NK-92 (cell line): Measurements from ENCODE around the gene PAK4.

ENCODE experiments used
- DNase-seq: peaks from one replicate; lab custom pipeline; 2025; ENCODE audit not compliant: unreplicated experiment; lab: John Stamatoyannopoulos, UW

The PAK4 gene

DNA sequence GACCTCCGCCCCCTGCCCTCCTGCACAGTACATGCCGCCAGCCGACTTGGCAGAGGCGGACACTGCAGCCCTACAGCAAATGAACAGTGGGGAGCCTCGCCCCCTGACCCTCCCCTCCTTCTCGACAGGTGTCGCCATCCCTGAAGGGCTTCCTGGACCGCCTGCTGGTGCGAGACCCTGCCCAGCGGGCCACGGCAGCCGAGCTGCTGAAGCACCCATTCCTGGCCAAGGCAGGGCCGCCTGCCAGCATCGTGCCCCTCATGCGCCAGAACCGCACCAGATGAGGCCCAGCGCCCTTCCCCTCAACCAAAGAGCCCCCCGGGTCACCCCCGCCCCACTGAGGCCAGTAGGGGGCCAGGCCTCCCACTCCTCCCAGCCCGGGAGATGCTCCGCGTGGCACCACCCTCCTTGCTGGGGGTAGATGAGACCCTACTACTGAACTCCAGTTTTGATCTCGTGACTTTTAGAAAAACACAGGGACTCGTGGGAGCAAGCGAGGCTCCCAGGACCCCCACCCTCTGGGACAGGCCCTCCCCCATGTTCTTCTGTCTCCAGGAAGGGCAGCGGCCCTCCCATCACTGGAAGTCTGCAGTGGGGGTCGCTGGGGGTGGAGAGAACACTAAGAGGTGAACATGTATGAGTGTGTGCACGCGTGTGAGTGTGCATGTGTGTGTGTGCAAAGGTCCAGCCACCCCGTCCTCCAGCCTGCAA is 52.9 kb downstream of the PAK4 start:
- DNase-seq, result no peak

DNA sequence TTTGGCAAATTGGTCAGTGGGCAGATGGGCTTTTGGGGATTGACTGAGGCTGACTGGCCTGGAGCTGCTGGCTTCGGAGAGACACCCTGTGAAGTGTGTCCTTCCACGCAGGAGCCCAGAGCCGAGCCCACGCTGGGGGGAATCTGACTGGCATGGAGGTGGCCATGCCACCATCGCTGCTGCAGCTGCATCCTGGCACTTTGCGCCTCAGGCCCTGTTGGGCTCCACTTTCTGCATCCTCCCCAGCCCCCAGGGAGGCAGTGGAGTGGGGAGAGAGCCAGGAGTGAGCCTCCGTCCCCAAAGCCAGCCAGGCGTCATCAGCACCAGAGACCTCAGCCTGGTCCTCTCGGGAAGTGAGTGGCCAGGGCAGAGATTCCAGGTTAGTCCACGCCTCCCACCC is 54.2 kb downstream of the PAK4 start:
- no peak for DNase-seq

DNA sequence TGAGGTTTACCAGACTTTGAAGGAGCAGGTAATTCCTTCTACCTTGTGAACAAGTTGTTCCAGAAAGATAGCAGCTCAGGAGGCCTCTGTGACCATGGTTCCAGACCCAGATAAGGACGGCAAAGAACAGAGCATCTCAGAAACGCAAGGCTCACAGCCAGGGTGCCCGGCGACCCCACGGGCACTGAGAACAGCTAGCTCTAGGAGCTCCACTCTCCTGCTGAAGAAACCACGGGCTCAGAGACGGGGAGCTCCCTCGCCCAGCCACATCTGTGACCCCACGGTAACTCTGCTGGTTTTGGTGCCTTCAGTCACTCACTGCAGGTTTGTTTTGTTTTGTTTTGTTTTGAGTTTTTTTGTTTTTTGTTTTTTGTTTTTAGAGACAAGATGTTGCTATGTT is 55.2 kb downstream of the PAK4 start:
- no peak for DNase-seq

DNA sequence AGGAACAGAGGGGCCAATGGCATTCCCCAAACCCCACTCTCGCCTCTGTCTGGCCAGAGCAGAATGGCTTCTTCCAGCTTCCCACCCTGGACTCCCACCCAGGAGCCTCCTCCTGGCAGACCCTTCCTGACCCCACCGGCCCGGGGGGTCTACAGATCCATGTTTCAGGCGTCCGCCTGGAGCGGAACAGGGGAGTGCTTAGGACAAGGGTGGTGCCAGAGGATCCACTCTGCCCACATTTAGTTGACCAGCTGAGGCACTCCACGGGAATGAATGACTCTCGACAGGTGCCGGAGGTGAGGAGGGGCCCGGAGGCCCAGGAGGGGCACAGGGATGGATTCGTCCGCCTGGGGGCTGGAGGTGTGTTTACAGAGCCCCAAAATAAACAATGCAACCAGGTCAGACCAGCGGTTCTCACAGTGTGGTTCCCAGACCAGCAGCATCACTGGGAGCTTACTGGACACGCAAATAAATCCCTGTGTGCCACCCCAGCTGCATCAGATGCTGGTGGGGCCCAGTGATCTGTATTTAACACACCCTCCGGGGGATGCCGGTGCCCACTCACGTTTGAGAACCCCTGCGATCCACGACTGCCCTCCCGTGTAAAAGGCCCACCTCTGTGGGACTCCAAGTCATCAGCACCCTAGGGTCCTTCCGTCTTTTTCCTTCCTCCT is 56.1 kb downstream of the PAK4 start:
- no peak for DNase-seq

DNA sequence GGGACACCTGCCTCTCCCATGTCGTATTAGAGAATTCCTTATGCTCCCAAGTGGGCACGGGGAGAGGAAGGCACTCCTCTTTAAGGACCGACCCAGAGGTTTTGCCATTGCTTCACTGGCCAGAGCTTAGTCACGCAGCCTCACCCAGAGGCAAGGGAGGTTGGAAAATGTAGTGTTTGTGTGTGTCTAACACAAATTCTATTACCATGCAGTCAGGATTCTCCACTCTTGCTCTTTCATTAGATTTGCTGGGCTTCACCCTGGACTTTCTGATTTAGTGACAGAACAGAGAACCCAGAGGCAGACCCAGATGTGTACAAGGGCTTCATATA is 56.6 kb downstream of the PAK4 start:
- no peak for DNase-seq

DNA sequence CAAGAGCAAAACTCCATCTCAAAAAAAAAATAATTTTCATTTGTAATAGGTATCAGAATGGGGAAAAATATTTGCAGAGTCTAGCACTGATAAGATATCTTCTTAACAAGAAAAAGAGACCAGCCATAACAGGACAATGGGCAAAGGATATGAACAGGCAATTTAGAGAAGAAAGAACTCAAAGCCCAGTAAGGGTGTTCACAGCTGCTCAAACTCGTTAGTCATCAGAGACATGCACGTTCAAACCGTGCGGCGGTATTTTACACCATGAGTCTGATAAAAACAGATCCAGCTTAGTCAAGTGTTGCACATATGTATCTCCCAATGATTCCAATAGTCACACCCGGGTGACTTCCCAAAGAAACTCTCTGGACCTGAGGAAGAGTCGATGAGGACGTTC is 57.5 kb downstream of the PAK4 start:
- no peak for DNase-seq

DNA sequence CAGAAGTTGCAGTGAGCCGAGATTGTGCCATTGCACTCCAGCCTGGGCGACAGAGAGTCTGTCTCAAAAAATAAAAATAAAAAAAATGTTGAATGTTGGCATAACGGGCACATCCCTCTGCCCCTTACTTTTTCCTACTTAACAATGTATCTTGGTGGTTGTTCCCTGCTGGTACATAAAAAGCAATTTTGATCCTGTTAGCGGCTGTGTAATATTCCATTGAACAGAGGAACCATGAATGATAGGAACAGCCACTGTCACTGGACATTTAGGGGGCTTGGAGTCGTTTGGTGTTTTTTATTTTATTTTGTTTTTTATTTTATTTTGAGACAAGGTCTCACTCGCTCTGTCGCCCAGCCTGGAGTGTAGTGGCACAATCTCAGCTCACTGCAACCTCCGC is 60.8 kb downstream of the PAK4 start:
- DNase-seq, result no peak

DNA sequence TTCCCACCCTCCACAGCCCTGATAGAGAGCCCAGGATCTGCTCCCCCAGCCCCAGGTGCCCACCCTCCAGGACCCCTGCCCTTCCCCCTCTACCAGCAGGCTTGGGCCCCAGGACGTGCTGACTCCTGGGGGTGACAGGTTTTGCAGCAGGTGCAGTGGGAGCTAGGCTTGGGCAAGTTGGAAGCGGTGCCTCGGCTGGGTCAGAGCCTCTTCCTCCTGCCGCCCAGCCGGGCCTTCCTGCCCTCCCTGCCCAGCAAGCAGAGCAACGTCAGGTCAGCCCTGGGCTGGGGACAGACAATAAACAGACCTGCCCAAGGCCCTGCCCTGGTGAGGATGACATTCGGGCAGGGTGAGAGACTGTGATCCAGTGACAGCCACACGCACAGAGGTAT is 62.0 kb downstream of the PAK4 start:
- DNase-seq, result no peak

DNA sequence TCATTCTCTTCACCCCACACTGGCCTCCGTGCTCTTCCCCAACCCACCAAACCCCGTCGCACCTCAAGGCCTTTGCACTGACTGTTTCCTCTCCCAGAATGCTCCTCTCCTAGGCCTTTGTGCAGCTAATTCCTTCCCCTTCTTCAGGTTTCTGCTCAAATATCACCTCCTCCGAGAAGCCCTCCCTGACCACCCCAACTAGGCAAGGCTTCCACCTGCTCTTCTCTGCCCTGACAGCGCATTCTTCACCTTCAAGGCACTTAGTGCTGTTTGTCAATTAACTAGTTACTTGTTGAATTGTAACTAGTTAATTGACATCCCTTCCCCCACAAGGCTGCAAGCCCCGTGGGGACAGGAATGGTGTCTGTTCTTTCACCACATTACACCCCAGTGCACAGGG is 63.4 kb downstream of the PAK4 start:
- no peak for DNase-seq

DNA sequence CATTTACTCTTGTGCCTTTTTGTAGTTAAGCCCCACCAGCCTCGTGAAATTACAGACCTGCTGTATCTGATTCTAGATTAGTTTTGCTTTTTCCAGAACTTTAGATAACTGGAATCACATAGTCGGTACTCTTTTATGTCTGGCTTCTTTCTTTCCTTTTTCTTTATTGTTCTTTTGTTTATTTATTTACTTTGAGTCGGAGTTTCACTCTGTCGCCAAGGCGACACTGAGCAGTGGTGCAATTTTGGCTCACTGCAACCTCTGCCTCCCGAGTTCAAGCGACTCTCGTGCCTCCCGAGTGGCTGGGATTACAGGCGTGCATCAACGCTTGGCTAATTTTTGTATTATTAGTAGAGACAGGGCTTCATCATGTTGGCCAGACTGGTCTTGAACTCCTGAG is 65.2 kb downstream of the PAK4 start:
- DNase-seq, result no peak

DNA sequence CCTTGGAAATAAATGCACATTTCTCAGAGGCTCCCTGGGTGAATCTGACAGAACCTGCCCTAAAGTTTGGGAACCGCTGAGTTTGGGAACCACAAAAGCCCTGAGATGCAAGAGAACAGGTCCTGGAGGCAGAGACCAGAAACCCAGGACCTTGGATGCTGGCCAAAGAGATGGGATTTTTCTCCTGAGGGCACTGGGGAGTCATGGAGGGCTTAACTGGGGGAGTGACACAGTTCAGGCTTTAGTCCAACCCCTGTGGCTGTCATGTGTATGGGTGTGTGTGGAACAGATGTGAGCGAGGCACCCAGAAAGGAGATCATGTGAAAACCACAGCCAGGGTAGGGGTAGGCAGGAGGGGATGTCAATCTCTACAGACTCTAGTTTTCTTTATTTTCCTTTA is 67.3 kb downstream of the PAK4 start:
- DNase-seq, result no peak

DNA sequence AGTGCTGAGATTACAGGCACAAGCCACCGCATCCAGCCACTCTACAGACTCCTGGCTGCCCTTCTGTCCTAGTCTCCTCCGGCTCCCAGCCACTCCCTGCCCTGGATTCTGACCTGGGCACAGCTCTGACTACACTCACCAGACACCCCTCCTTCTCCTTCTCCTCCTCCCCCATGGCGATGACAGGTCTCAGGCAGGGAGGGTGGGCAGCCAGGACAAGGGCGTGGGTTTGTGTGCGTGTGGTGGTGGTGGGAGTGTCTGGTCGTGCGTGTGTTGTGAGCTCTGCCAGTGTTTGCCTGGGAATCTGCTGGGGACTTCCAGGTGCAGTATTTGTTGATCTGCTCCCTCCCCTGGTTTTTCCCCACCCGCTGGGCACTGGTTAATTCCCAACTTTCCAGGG is 68.2 kb downstream of the PAK4 start:
- no peak for DNase-seq

DNA sequence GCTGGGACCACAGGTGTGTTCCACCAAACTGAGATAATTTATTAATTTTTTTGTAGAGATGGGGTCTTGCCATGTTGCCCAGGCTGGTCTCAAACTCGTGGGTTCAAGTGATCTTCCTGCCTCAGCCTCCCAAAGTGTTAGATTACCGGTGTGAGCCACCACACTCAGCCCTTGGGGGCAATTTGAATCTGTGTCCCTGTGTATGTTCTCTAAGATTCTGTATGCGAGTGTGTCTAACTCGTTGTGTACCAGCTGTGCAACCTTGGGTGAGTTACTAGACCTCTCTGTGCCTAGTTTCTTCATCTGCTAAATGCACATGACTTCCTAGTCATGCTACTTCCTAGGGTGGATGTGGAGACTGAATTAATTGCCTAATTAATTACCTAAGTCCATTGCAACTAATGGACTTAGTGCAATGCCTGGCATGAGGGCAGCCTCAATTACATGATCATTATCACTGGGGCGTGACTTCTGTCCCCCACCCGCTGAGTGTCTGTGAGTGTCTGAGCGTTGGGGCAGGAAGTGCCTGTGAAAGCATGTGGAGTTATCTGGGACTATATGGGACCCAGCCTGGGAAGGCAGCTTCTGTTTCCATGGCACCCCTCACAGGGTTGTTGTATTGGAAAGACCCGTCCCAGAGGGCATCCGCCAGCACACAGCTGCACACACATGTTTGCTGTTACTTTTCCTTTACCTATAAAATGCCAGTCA is 69.4 kb downstream of the PAK4 start:
- no peak for DNase-seq

DNA sequence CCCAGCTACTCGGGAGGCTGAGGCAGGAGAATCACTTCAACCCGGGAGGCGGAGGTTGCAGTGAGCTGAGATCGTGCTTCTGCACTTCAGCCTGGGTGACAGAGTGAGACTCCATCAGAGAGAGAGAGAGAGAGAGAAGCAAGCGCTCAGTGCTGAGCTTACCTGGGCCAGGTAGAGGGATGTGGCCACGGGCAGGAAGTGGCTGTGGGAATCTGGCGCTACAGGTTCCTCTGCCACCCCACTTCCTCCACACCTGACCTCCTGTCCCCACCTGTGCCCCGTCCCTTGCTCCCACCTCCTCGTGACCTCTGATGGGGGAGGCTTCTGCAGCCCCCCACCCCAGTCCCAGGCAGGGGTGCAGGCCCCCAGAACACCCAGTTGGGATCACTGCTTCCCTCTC is 70.2 kb downstream of the PAK4 start:
- DNase-seq, result no peak

DNA sequence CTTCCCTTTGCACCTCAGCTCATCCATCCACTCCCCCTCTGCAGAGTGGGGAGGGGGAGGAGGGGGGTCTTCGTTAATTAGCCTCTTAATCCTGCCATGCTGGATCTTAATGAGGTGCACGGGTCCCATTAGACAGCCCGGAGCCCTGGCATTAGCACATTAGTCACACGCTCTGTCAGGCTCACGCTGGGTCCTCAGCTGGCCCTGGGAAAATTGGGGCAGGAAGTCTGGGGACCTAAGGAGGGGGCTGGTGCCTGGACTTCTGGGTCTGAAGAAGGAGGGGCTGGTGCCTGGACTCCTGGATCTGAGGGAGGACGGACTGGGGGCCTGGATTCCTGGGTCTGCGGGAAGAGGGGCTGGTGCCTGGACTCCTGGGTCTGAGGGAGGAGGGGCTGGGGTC is 70.7 kb downstream of the PAK4 start:
- no peak for DNase-seq

DNA sequence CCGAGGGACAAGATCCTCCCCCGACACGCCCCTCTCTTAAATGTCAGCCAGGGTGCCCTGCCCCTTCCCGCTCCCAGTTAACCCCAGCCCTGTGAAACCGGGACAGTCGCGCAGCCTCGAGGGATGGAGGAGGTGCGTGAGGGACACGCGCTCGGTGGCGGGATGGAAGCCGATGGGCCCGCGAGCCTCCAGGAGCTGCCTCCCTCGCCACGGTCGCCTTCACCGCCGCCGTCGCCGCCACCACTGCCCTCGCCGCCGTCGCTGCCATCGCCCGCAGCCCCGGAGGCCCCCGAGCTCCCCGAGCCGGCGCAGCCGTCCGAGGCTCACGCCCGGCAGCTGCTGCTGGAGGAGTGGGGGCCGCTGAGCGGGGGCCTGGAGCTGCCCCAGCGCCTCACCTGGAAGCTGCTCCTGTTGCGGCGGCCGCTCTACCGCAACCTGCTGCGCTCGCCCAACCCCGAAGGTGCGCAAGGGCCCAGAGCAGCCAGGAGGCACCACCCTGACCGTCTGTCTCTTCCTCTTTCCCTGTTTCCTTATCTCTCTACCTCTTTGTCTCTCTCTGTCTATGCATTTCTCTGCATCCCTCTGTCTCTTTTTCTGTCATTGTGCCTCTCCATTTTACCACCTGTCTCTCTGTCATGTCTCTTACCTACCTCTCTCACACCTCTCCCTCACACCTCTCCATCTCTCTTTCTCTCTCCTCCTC is 71.4 kb downstream of the PAK4 start, which contains the start of gene NCCRP1:
NCCRP1 (plus strand) TSS at position 105 of the 703 bp plus-strand sequence; CDS start at position 124, 19 bp downstream.
- no peak for DNase-seq

DNA sequence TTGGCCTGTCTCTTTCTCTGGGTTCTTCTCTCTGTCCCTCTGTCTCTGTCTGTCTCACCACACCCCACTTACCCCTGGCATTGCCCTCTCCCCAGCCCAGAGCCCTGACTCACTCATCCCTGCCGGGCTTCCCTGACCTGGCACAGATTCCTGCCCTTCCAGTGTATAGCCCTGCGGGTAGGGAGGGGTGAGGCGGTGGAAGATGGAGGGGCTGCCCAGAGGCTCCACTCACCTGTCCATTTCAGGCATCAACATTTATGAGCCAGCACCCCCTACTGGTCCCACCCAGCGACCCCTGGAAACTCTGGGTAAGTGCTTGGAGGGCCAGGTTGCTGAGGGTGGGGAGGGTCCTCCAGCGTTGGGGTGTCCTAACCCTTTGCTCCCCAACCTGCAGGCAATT is 72.2 kb downstream of the PAK4 start:
- DNase-seq, result no peak

DNA sequence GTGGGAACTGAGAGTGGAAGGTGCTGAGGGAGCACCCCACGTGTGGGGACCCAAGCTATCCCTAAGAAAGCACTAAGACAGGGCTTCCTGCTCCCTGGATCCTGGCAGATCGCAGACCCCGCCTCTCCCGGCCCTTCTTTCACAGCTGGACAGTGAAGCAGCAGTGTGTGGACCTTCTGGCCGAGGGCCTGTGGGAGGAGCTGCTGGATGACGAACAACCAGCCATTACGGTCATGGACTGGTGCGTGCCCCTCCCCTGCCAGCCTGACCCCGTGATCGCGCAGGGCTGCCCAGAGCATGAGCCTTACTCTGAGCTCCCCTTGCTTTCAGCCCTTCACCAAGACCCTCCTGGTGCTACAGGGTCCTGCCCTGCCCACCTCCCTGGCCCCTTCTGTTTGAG is 73.4 kb downstream of the PAK4 start:
- DNase-seq, result no peak

DNA sequence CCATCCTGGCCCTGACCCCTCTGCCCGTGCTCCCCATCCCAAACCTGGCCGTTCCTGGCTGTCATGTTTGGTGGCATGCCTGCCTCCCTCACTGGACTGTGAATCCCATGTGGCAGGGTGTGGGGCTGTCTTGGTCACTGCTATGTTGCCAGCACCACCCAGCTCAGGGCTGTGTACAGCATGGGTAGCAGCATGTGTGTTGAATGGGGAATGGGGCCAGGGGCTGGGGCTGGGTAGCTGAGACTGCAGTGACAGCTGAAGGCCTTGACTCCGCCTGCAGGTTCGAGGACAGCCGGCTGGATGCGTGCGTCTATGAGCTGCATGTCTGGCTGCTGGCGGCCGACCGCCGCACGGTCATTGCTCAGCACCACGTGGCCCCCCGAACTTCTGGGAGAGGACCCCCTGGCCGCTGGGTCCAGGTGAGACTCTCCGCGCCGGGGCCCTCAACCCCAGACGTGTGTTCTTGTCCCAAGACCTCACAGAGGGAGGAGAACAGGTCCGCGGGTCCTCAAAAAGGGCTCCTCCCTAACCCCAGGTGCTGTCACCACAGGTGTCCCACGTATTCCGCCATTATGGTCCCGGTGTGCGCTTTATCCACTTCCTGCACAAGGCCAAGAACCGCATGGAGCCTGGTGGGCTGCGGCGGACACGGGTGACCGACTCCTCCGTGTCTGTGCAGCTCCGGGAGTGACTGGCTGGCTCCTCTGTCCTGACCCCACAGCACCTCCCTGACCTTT is 74.6 kb downstream of the PAK4 start:
- DNase-seq, result no peak

DNA sequence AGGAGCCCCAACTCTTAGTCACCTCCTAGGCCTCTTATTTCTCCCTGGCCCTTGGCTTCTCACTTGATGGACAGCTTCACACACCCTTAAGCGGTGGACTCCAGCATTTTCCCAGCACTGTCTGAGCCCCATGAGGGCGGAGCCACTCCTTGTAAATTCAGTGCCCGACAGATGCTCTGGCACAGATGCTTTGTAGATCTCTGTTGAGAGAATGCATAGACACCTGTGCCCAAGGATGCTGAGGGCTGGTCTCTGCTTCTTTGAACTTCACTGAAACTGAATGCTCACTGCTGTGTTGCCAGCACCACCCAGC is 75.2 kb downstream of the PAK4 start:
- DNase-seq, result no peak

DNA sequence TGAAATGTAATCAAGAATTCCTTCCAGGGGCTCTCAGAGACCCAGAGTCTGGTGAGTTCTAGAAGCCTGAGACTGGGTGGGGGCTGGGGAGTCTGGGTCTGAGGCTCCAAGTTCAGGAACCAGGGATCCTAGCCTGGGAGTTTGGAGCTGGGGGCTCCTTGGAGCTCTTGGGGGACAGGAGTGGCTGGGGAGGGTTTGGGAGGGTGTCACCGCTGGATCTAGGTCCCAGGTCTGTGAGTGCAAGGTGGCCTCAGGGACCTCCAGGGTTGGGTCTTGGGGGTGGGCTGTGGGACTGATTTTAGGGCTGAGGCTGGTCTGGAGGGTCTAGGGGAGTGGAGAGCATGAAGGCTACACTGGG is 77.4 kb downstream of the PAK4 start:
- DNase-seq, result no peak
